ENCODE data around the gene HCRTR2. TPM values are rescaled to one million over a fixed set of nuclear protein-coding genes. Genes with fewer than 3 reads are reported as not detected.

HCRTR2 gene
- polyA plus RNA-seq, 1 donor, result 0.10 TPM

GRCh38 chr6:55175078-55176049, 1.0 kb downstream of the HCRTR2 start:
- no peaks in the 10 kb centered on the region for H3K36me3 ChIP-seq (ENCODE audit: control insufficient read depth, insufficient read depth, low read length)
- no peaks in the 10 kb centered on the region for H3K4me1 ChIP-seq (ENCODE audit: control insufficient read depth, insufficient read depth, low read length)
- peaks cover 34% of the 10 kb centered on the region for H3K27me3 ChIP-seq (ENCODE audit: control insufficient read depth, insufficient read depth, low read length)
- no peak overlapping the region for H3K27ac ChIP-seq (ENCODE audit: low read length)
- no peaks in the 10 kb centered on the region for H3K9me3 ChIP-seq (ENCODE audit: control insufficient read depth, low read depth, low read length)
- WGBS (ENCODE audit: insufficient coverage, low lambda C conversion rate), result 71% methylated on average over 1 of the region's 11 CpGs
- DNase-seq, result no peak
- H3K4me3 ChIP-seq (ENCODE audit: low read length), result no peak overlapping the region

- DNase-seq, result no peak
- H3K27me3 ChIP-seq (ENCODE audit: control insufficient read depth, insufficient read depth, low read length), result peaks cover 34% of the 10 kb centered on the region
These were observed 2.6 kb downstream of the HCRTR2 start for GRCh38 chr6:55176958-55177357.

GRCh38 chr6:55180258-55180657, 5.9 kb downstream of the HCRTR2 start:
- Histone ChIP-seq H3K27ac (ENCODE audit: low read length) (no peak overlapping the region), H3K36me3 (ENCODE audit: control insufficient read depth, insufficient read depth, low read length) (no peaks in the 10 kb centered on the region), H3K9me3 (ENCODE audit: control insufficient read depth, low read depth, low read length) (no peaks in the 10 kb centered on the region), H3K4me3 (ENCODE audit: low read length) (no peak overlapping the region), H3K4me1 (ENCODE audit: control insufficient read depth, insufficient read depth, low read length) (no peaks in the 10 kb centered on the region), H3K27me3 (ENCODE audit: control insufficient read depth, insufficient read depth, low read length) (peaks cover 12% of the 10 kb centered on the region)
- DNase-seq, result no peak
- WGBS (ENCODE audit: insufficient coverage, low lambda C conversion rate), result 50% methylated on average over 1 of the region's 1 CpG

More at GRCh38 chr6:55176958-55177357, 2.6 kb downstream of the HCRTR2 start:
- no peak overlapping the region for H3K27ac ChIP-seq (ENCODE audit: low read length)
- H3K36me3 ChIP-seq (ENCODE audit: control insufficient read depth, insufficient read depth, low read length), result no peaks in the 10 kb centered on the region
- no peaks in the 10 kb centered on the region for H3K9me3 ChIP-seq (ENCODE audit: control insufficient read depth, low read depth, low read length)
- H3K4me1 ChIP-seq (ENCODE audit: control insufficient read depth, insufficient read depth, low read length), result no peaks in the 10 kb centered on the region
- no peak overlapping the region for H3K4me3 ChIP-seq (ENCODE audit: low read length)

- DNase-seq, result no peak
- no peak overlapping the region for H3K4me3 ChIP-seq (ENCODE audit: low read length)
- WGBS (ENCODE audit: insufficient coverage, low lambda C conversion rate), result no CpG with 5 or more reads among the region's 7 CpGs
- H3K27me3 ChIP-seq (ENCODE audit: control insufficient read depth, insufficient read depth, low read length), result no peaks in the 10 kb centered on the region
- H3K27ac ChIP-seq (ENCODE audit: low read length), result no peak overlapping the region
- H3K9me3 ChIP-seq (ENCODE audit: control insufficient read depth, low read depth, low read length), result no peaks in the 10 kb centered on the region
- no peaks in the 10 kb centered on the region for H3K4me1 ChIP-seq (ENCODE audit: control insufficient read depth, insufficient read depth, low read length)
- no peaks in the 10 kb centered on the region for H3K36me3 ChIP-seq (ENCODE audit: control insufficient read depth, insufficient read depth, low read length)
These were observed 7.8 kb downstream of the HCRTR2 start for GRCh38 chr6:55182016-55182650.

GRCh38 chr6:55184782-55185530, 10.6 kb downstream of the HCRTR2 start:
- DNase-seq, result no peak
- WGBS (ENCODE audit: insufficient coverage, low lambda C conversion rate), result 91% methylated on average over 4 of the region's 4 CpGs
- no peaks in the 10 kb centered on the region for H3K4me1 ChIP-seq (ENCODE audit: control insufficient read depth, insufficient read depth, low read length)
- H3K27ac ChIP-seq (ENCODE audit: low read length), result no peak overlapping the region
- H3K4me3 ChIP-seq (ENCODE audit: low read length), result no peak overlapping the region
- H3K36me3 ChIP-seq (ENCODE audit: control insufficient read depth, insufficient read depth, low read length), result no peaks in the 10 kb centered on the region
- no peaks in the 10 kb centered on the region for H3K9me3 ChIP-seq (ENCODE audit: control insufficient read depth, low read depth, low read length)
- no peaks in the 10 kb centered on the region for H3K27me3 ChIP-seq (ENCODE audit: control insufficient read depth, insufficient read depth, low read length)

GRCh38 chr6:55198715-55199114, 24.4 kb downstream of the HCRTR2 start:
- Histone ChIP-seq H3K4me3 (ENCODE audit: low read length) (no peak overlapping the region), H3K27me3 (ENCODE audit: control insufficient read depth, insufficient read depth, low read length) (no peaks in the 10 kb centered on the region), H3K27ac (ENCODE audit: low read length) (no peak overlapping the region), H3K36me3 (ENCODE audit: control insufficient read depth, insufficient read depth, low read length) (no peaks in the 10 kb centered on the region), H3K4me1 (ENCODE audit: control insufficient read depth, insufficient read depth, low read length) (no peaks in the 10 kb centered on the region), H3K9me3 (ENCODE audit: control insufficient read depth, low read depth, low read length) (no peaks in the 10 kb centered on the region)
- no peak for DNase-seq

- Histone ChIP-seq H3K27me3 (ENCODE audit: control insufficient read depth, insufficient read depth, low read length) (no peaks in the 10 kb centered on the region), H3K27ac (ENCODE audit: low read length) (no peak overlapping the region), H3K4me1 (ENCODE audit: control insufficient read depth, insufficient read depth, low read length) (no peaks in the 10 kb centered on the region), H3K36me3 (ENCODE audit: control insufficient read depth, insufficient read depth, low read length) (no peaks in the 10 kb centered on the region), H3K4me3 (ENCODE audit: low read length) (no peak overlapping the region), H3K9me3 (ENCODE audit: control insufficient read depth, low read depth, low read length) (no peaks in the 10 kb centered on the region)
- DNase-seq, result no peak
These were observed 24.9 kb downstream of the HCRTR2 start for GRCh38 chr6:55199239-55199638.

- DNase-seq, result no peak
- no peak overlapping the region for H3K27ac ChIP-seq (ENCODE audit: low read length)
- no peak overlapping the region for H3K4me3 ChIP-seq (ENCODE audit: low read length)
- no peaks in the 10 kb centered on the region for H3K9me3 ChIP-seq (ENCODE audit: control insufficient read depth, low read depth, low read length)
- H3K27me3 ChIP-seq (ENCODE audit: control insufficient read depth, insufficient read depth, low read length), result no peaks in the 10 kb centered on the region
- no peaks in the 10 kb centered on the region for H3K4me1 ChIP-seq (ENCODE audit: control insufficient read depth, insufficient read depth, low read length)
- WGBS (ENCODE audit: insufficient coverage, low lambda C conversion rate), result 80% methylated on average over 1 of the region's 3 CpGs
- H3K36me3 ChIP-seq (ENCODE audit: control insufficient read depth, insufficient read depth, low read length), result no peaks in the 10 kb centered on the region
These were observed 34.5 kb downstream of the HCRTR2 start for GRCh38 chr6:55208478-55209458.

- Histone ChIP-seq H3K27ac (ENCODE audit: low read length) (no peak overlapping the region), H3K9me3 (ENCODE audit: control insufficient read depth, low read depth, low read length) (no peaks in the 10 kb centered on the region), H3K4me3 (ENCODE audit: low read length) (no peak overlapping the region), H3K27me3 (ENCODE audit: control insufficient read depth, insufficient read depth, low read length) (no peaks in the 10 kb centered on the region), H3K4me1 (ENCODE audit: control insufficient read depth, insufficient read depth, low read length) (no peaks in the 10 kb centered on the region), H3K36me3 (ENCODE audit: control insufficient read depth, insufficient read depth, low read length) (no peaks in the 10 kb centered on the region)
- DNase-seq, result no peak
These were observed 36.6 kb downstream of the HCRTR2 start for GRCh38 chr6:55210952-55211351.

- Histone ChIP-seq H3K36me3 (ENCODE audit: control insufficient read depth, insufficient read depth, low read length) (no peaks in the 10 kb centered on the region), H3K9me3 (ENCODE audit: control insufficient read depth, low read depth, low read length) (no peaks in the 10 kb centered on the region), H3K27ac (ENCODE audit: low read length) (no peak overlapping the region), H3K27me3 (ENCODE audit: control insufficient read depth, insufficient read depth, low read length) (no peaks in the 10 kb centered on the region), H3K4me3 (ENCODE audit: low read length) (no peak overlapping the region), H3K4me1 (ENCODE audit: control insufficient read depth, insufficient read depth, low read length) (no peaks in the 10 kb centered on the region)
- WGBS (ENCODE audit: insufficient coverage, low lambda C conversion rate), result no CpG with 5 or more reads among the region's 2 CpGs
- DNase-seq, result no peak
These were observed 37.8 kb downstream of the HCRTR2 start for GRCh38 chr6:55212156-55212555.
